Upper lobe of right lung (tissue), 1 donor: Measurements from ENCODE around the gene GAN. TPM values are rescaled to one million over a fixed set of nuclear protein-coding genes. Genes with fewer than 3 reads are reported as not detected.
A peak's percentile ranks its signal among the peaks of the same experiment; 100 is the strongest.

Experiments used
- ATAC-seq: fragments of 200-7000 bp; cut with Tn5 transposase; one replicate; pipeline ENCODE4 v1.9.1; 2020; ENCODE audit warnings: mild to moderate bottlenecking, moderate library complexity
- DNase-seq: peaks from one replicate; pipeline ENCODE4 v3.0.0-alpha.2; 2020
- H3K27ac ChIP-seq: fragments of 200-600 bp; one replicate; pipeline ENCODE4 v1.8.0; 2022
- H3K27me3 ChIP-seq: fragments of 200-600 bp; one replicate; pipeline ENCODE4 v1.8.0; 2022; ENCODE audit warnings: mild to moderate bottlenecking
- H3K36me3 ChIP-seq: fragments of 200-600 bp; one replicate; pipeline ENCODE4 v1.8.0; 2022
- H3K4me1 ChIP-seq: fragments of 200-600 bp; one replicate; pipeline ENCODE4 v1.8.0; 2022
- H3K4me3 ChIP-seq: fragments of 200-600 bp; one replicate; pipeline ENCODE4 v1.8.0; 2022; ENCODE audit warnings: mild to moderate bottlenecking
- H3K9me3 ChIP-seq: fragments of 200-600 bp; one replicate; pipeline ENCODE4 v1.8.0; 2022
- CTCF ChIP-seq: fragments of 200-600 bp; IDR thresholded peaks from one replicate; pipeline ENCODE4 v1.8.0; 2022; ENCODE audit warnings: antibody characterized with exemption
- intact Hi-C: fragments of 100-400 bp; cut with DNase I; formaldehyde crosslinking; loops from one replicate; pipeline ENCODE4 v1.11.0; 2022
- total RNA-seq: library from RNA; stranded (reverse); fragmentation: NEBNext Ultra II Directional; extraction: Animal tissue kit (Norgen Biotek cat#: 25700); gene quantifications from one replicate; pipeline ENCODE4 v1.2.1, GENCODE V29; 2021
- donor health status: DM: no; HTN: yes; CAD: no; lungs with severe emphysema.

GAN gene
- total RNA-seq, 1 donor from 2014 or later, result 7.3 TPM

GRCh38 chr16:81310045-81310644 lies 4.6 kb upstream of the GAN start:
- Histone ChIP-seq H3K4me1 (peaks cover 8% of the 10 kb centered on the region), H3K9me3 (no peaks in the 10 kb centered on the region), H3K27me3 (no peaks in the 10 kb centered on the region), H3K36me3 (no peaks in the 10 kb centered on the region), H3K27ac (no peak overlapping the region), H3K4me3 (no peak overlapping the region)
- TF ChIP-seq CTCF, result no peak
- intact Hi-C loops, result no loop called here
- ATAC-seq (no peak), DNase-seq (no peak)

DNA sequence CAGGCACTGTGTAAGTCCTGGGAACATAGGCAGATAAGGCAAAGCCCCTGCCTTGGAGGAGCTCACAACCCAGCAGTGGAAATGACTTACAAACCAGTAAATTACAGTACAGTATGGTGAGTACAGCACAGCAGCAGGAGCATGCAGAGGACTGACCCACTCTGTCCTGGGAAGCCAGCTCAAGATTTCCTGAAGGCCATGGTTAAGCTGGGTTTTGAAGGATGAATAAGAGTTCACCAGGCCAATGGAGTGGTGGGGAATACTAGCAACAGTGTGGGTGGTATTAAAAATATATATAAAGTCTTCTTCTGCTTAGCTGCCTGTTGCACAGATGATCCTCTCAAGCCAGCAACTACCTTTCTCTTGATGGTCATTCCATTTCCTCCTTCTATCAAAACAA lies 3.0 kb upstream of the GAN start:
- intact Hi-C loops, result no loop called here
- no peaks in the 10 kb centered on the region for H3K27me3 ChIP-seq
- DNase-seq (no peak), ATAC-seq (no peak)
- no peak for TF ChIP-seq CTCF
- H3K4me1 ChIP-seq, result peaks cover 18% of the 10 kb centered on the region
- no peaks in the 10 kb centered on the region for H3K36me3 ChIP-seq
- H3K9me3 ChIP-seq, result no peaks in the 10 kb centered on the region
- no peak overlapping the region for H3K27ac ChIP-seq
- H3K4me3 ChIP-seq, result no peak overlapping the region

DNA sequence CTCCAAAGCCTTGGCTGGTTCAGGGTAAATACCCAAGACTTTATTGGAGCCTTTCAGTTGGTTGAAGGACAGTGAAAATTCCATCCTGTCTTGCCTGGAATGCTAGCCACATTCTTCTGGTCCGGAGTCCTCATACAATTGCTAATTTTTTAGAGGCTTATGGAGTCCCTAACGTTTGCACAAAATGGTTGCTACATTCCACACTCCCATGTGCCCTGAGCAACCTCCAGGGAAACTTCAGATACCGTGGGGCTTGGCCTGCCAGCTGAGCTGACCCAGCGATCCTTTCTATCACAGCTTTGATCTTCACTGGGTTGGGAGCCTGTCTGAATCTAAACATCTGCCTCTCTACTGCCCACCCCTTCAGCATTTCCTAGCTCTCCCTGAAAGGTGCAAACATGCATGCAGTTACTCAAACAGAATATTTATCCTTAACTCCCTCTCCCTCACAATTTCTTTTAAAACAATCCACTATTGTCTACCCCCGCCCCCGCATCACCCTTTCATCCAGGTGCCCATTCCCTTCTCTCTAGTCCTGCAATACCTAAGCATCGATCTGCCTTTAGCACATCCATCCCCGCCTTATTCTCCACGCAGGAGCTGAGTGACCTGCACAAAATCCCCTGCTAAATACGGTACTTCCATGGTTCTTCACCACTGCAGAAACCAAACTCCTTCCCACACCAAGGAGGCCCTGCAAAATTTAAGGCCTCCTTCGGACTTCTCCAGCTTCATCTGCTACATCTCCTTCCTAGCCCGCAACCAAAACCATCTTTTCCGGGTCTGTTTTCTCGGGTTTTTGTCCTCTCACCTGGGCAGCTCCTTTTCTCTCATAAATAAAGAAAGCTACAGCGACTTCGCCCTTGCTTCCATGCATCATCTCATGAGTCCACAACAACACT lies 810 bp upstream of the GAN start:
- DNase-seq (no peak), ATAC-seq (no peak)
- no peak for TF ChIP-seq CTCF
- H3K4me1 ChIP-seq, result peaks cover 18% of the 10 kb centered on the region
- H3K27me3 ChIP-seq, result no peaks in the 10 kb centered on the region
- H3K9me3 ChIP-seq, result no peaks in the 10 kb centered on the region
- intact Hi-C loops, result no loop called here
- H3K36me3 ChIP-seq, result no peaks in the 10 kb centered on the region
- H3K27ac ChIP-seq, result peak overlapping the region; percentile 89
- peak overlapping the region; percentile 64 for H3K4me3 ChIP-seq

- Histone ChIP-seq H3K4me1 (peaks cover 28% of the 10 kb centered on the region), H3K9me3 (no peaks in the 10 kb centered on the region), H3K4me3 (peak overlapping the region; percentile 64), H3K36me3 (no peaks in the 10 kb centered on the region), H3K27ac (peak overlapping the region; percentile 89), H3K27me3 (no peaks in the 10 kb centered on the region)
- intact Hi-C loops, result no loop called here
- TF ChIP-seq CTCF, result no peak
- DNase-seq (peak; percentile 82), ATAC-seq (peak; percentile 76)
These were observed 761 bp downstream of the GAN start for GRCh38 chr16:81315271-81316175.

DNA sequence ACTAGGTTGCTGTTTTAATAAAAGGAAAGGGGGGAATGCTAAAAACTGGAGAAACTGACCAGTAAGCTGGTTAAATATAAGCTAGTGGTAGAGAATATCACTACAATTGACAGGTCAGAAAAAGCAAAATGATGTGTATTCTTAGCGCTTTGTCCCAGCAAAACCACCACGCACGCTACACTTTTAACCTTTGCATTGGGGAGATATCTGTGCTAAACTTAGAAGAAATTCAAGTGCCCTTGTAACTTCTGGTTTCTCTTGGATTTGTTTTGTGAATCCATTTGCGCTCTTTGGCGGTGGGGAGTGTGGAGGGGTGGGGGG lies 1.4 kb downstream of the GAN start:
- Histone ChIP-seq H3K4me3 (peak overlapping the region; percentile 64), H3K36me3 (no peaks in the 10 kb centered on the region), H3K9me3 (no peaks in the 10 kb centered on the region), H3K27me3 (no peaks in the 10 kb centered on the region), H3K27ac (no peak overlapping the region), H3K4me1 (peaks cover 28% of the 10 kb centered on the region)
- ATAC-seq (no peak), DNase-seq (no peak)
- intact Hi-C loops, result no loop called here
- no peak for TF ChIP-seq CTCF
